ENCODE results near the gene CPVL. TPM values are rescaled to one million over a fixed set of nuclear protein-coding genes. Genes with fewer than 3 reads are reported as not detected.
A peak's percentile ranks its signal among the peaks of the same experiment; 100 is the strongest.

The CPVL gene
- total RNA-seq, 1 donor from 2014 or later, result 22.2 TPM

- Histone ChIP-seq H3K79me2 (ENCODE audit: insufficient read depth, low read length) (no peaks in the 10 kb centered on the region), H3K27me3 (ENCODE audit: insufficient read depth, low read length) (peaks cover 49% of the 10 kb centered on the region), H3K4me2 (ENCODE audit: low read length) (no peak overlapping the region), H3K27ac (ENCODE audit: low read depth, low read length) (no peak overlapping the region), H3K4me1 (ENCODE audit: insufficient read depth, low read length) (peaks cover 3% of the 10 kb centered on the region), H3K4me3 (ENCODE audit: insufficient read depth, low read depth, low read length) (no peak overlapping the region), H3K36me3 (ENCODE audit: insufficient read depth, low read length) (no peaks in the 10 kb centered on the region), H3K9ac (ENCODE audit: low read length) (no peak overlapping the region), H4K20me1 (ENCODE audit: insufficient read depth, low read length) (no peaks in the 10 kb centered on the region), H3K9me3 (ENCODE audit: insufficient read depth, low read depth, low read length) (no peaks in the 10 kb centered on the region), H2AFZ (ENCODE audit: low read depth, low read length) (no peak overlapping the region)
- Mint-ChIP-seq H3K4me3 (ENCODE audit: unreplicated experiment) (no peak overlapping the region), H3K27me3 (ENCODE audit: low read depth, unreplicated experiment) (peaks cover 49% of the 10 kb centered on the region), H3K4me1 (ENCODE audit: low read depth, unreplicated experiment) (no peaks in the 10 kb centered on the region), H3K36me3 (ENCODE audit: low read depth, unreplicated experiment) (no peaks in the 10 kb centered on the region), H3K27ac (ENCODE audit: unreplicated experiment) (no peak overlapping the region), H3K9me3 (ENCODE audit: unreplicated experiment) (no peaks in the 10 kb centered on the region)
- no peak for TF ChIP-seq CTCF (IDR thresholded peaks at IDR 0.05; ENCODE audit: insufficient read depth, low read depth, low read length)
- no peak for TF ChIP-seq EZH2 (IDR thresholded peaks at IDR 0.05; ENCODE audit: insufficient read depth, low read length)
- DNase-seq (ENCODE audit: low read depth), result no peak
- no peak for FAIRE-seq
Observed at GRCh38 chr7:29190349-29191045, 44.2 kb upstream of the CPVL start.

- no peak overlapping the region for H3K4me3 ChIP-seq (ENCODE audit: insufficient read depth, low read depth, low read length)
- peaks cover 48% of the 10 kb centered on the region for H3K27me3 Mint-ChIP-seq (ENCODE audit: low read depth, unreplicated experiment)
Observed at GRCh38 chr7:29189743-29190201, 43.4 kb upstream of the CPVL start.

More at GRCh38 chr7:29189743-29190201, 43.4 kb upstream of the CPVL start:
- peaks cover 3% of the 10 kb centered on the region for H3K4me1 ChIP-seq (ENCODE audit: insufficient read depth, low read length)
- no peak overlapping the region for H3K9ac ChIP-seq (ENCODE audit: low read length)
- DNase-seq (ENCODE audit: low read depth) (peak; percentile 6), FAIRE-seq (no peak)
- H3K79me2 ChIP-seq (ENCODE audit: insufficient read depth, low read length), result no peaks in the 10 kb centered on the region
- no peak overlapping the region for H3K27ac ChIP-seq (ENCODE audit: low read depth, low read length)
- no peaks in the 10 kb centered on the region for H3K36me3 ChIP-seq (ENCODE audit: insufficient read depth, low read length)
- H3K4me1 Mint-ChIP-seq (ENCODE audit: low read depth, unreplicated experiment), result no peaks in the 10 kb centered on the region
- no peaks in the 10 kb centered on the region for H4K20me1 ChIP-seq (ENCODE audit: insufficient read depth, low read length)
- H3K36me3 Mint-ChIP-seq (ENCODE audit: low read depth, unreplicated experiment), result no peaks in the 10 kb centered on the region
- H2AFZ ChIP-seq (ENCODE audit: low read depth, low read length), result peak overlapping the region; percentile 38
- TF ChIP-seq CTCF (IDR thresholded peaks at IDR 0.05; ENCODE audit: insufficient read depth, low read depth, low read length) (peak; percentile 57), EZH2 (IDR thresholded peaks at IDR 0.05; ENCODE audit: insufficient read depth, low read length) (no peak)
- no peaks in the 10 kb centered on the region for H3K9me3 ChIP-seq (ENCODE audit: insufficient read depth, low read depth, low read length)
- H3K27me3 ChIP-seq (ENCODE audit: insufficient read depth, low read length), result peaks cover 41% of the 10 kb centered on the region
- no peak overlapping the region for H3K27ac Mint-ChIP-seq (ENCODE audit: unreplicated experiment)
- H3K4me2 ChIP-seq (ENCODE audit: low read length), result peak overlapping the region; percentile 63
- H3K9me3 Mint-ChIP-seq (ENCODE audit: unreplicated experiment), result no peaks in the 10 kb centered on the region
- no peak overlapping the region for H3K4me3 Mint-ChIP-seq (ENCODE audit: unreplicated experiment)
